ENCODE measurements around the gene BCAP29. TPM values are rescaled to one million over a fixed set of nuclear protein-coding genes. Genes with fewer than 3 reads are reported as not detected.
"Not testable (repeated sequence)": the region's sequence is repeated elsewhere in the genome, so short reads cannot be mapped to it uniquely, and the experiment has no call there.

The BCAP29 gene
- polyA plus RNA-seq, 1 of the 3 experiments (the other 2 are of a cell fraction) = 29.2 TPM

DNA sequence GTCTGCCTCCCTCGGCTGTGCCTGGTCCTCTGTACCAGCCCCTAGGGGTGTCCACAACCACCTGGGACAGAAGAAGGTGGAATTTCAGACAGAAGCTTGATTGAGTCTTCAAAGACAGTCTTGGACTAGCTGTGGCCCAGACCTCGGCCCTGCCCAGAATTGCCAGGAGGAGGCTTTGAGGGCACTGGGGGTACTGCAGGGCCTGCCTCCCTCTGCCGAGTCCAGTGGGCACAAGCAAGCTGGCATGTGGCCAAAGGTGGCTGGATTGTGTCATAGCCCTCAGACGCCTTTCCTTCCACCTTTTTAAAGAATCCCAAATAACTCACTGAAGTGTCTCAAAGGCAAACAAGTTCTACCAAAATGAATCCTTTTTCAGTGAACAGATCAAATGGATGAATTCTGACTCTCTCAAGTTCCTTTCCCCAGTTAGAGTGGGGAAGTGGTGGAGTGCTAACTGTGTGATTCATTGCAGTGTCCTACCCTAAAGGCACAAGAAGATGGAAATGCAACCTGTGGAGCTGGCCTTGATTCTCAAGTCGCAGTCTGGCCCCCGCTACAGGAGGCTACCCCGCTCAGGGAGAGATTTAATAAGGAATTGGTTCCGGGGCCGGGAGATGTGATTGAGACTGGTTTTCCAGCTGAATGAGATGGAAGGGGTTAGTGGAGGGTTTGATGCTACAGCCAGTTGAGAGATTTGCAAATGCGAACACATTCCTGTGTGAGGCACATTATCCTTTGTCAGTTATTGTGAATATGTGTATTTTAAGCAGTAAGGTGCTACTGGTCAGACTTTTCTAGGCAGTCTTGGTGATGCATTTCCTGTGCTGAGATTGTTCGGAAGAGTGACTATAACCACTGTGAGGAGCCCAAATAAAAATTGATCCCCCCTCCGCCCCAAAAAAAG is 51.8 kb downstream of the BCAP29 start (continued):
- TF ChIP-seq, protein P1, sequence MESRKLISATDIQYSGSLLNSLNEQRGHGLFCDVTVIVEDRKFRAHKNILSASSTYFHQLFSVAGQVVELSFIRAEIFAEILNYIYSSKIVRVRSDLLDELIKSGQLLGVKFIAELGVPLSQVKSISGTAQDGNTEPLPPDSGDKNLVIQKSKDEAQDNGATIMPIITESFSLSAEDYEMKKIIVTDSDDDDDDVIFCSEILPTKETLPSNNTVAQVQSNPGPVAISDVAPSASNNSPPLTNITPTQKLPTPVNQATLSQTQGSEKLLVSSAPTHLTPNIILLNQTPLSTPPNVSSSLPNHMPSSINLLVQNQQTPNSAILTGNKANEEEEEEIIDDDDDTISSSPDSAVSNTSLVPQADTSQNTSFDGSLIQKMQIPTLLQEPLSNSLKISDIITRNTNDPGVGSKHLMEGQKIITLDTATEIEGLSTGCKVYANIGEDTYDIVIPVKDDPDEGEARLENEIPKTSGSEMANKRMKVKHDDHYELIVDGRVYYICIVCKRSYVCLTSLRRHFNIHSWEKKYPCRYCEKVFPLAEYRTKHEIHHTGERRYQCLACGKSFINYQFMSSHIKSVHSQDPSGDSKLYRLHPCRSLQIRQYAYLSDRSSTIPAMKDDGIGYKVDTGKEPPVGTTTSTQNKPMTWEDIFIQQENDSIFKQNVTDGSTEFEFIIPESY (IDR thresholded peaks at IDR 0.05; ENCODE audit: borderline replicate concordance, low read depth) = no peak
- no peak for TF ChIP-seq YY1 (IDR thresholded peaks at IDR 0.05; ENCODE audit: low read depth)
- no peak for TF ChIP-seq RFX5 (IDR thresholded peaks at IDR 0.05; ENCODE audit: low read length)
- no peak for TF ChIP-seq NFIC (IDR thresholded peaks at IDR 0.05; ENCODE audit: borderline replicate concordance)

DNA sequence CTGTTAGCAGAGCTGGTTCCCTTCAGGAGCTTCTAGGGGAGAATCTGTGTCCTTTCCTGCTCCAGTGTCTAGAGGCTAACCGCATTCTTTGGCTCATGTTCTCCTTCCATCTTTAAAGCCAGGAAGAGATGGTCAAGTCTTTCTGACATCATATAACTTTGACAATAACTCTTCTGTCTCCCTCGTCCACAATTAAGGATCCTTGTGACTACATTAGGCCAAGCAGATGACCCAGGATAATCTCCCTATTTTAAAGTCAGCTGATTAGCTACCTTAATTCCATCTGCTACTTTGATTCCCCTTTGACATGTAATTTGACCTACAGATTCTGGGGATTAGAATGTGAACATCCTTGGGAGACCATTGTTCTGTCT is 52.4 kb downstream of the BCAP29 start:
- Histone ChIP-seq H3K9ac (no peak overlapping the region), H3K4me2 (no peak overlapping the region), H3K4me3 (ENCODE audit: low read depth in 2 of 2, low read length in 1 of 2) (no peak overlapping the region), H3K9me2 (no peaks in the 10 kb centered on the region), H2AFZ (ENCODE audit: low read depth) (no peak overlapping the region), H3K79me2 (ENCODE audit: insufficient read depth) (no peaks in the 10 kb centered on the region), H3K27me3 (ENCODE audit: insufficient read depth) (no peaks in the 10 kb centered on the region), H3K4me1 (ENCODE audit: control insufficient read depth in 1 of 2, insufficient read depth in 2 of 2, low read depth in 1 of 2, low read length in 1 of 2) (peaks cover 0 to 5% of the 10 kb centered on the region in 2 experiments; a peak in 1 of 4 replicates), H3K36me3 (replicated peaks in 1 of 2; ENCODE audit: control insufficient read depth in 1 of 2, insufficient read depth in 2 of 2, low read length in 1 of 2) (no peaks in the 10 kb centered on the region), H3K27ac (ENCODE audit: low read depth in 2 of 2, low read length in 1 of 2) (no peak overlapping the region), H3F3A (replicated peaks; ENCODE audit: insufficient read depth) (no peaks in the 10 kb centered on the region), H3K9me3 (no peaks in the 10 kb centered on the region), H4K20me1 (ENCODE audit: insufficient read depth) (no peaks in the 10 kb centered on the region)
- CTCF ChIA-PET = interaction anchor here (1.8 kb wide), 1 partner anchor 13 kb away, joined by 7 read pairs; no protein-coding TSS in a partner anchor
- POLR2A ChIA-PET = no interaction called here
- TF ChIP-seq, protein P2, sequence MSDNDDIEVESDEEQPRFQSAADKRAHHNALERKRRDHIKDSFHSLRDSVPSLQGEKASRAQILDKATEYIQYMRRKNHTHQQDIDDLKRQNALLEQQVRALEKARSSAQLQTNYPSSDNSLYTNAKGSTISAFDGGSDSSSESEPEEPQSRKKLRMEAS (IDR thresholded peaks at IDR 0.05; ENCODE audit: low read depth) = no peak
- TF ChIP-seq RAD21 (IDR thresholded peaks at IDR 0.05; ENCODE audit: low read length) = no peak
- 98% methylated on average over 2 of the region's 2 CpGs for WGBS (ENCODE audit: low lambda C conversion rate)
- DNase-seq = no peak

DNA sequence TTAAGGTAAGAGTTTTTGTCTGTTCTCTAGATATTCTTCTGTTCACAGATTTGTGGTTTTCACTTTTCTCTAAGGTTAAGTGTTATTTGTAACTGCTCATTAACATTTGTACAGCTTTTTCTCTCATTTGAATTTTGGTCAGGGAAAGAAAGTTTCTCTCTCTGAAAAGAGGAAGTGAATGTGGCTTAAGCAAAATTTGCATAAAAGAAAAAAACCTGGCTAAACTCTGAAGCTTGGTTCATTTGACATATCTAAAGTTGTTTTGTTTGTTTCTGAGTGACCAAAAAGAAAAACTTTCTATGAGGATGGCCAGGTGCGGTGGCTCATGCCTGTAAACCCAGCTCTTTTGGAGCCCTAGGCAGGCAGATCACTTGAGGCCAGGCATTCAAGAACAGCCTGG is 58.5 kb downstream of the BCAP29 start:
- POLR2A ChIA-PET = no interaction called here
- 88% methylated on average over 1 of the region's 1 CpG for WGBS (ENCODE audit: low lambda C conversion rate)

DNA sequence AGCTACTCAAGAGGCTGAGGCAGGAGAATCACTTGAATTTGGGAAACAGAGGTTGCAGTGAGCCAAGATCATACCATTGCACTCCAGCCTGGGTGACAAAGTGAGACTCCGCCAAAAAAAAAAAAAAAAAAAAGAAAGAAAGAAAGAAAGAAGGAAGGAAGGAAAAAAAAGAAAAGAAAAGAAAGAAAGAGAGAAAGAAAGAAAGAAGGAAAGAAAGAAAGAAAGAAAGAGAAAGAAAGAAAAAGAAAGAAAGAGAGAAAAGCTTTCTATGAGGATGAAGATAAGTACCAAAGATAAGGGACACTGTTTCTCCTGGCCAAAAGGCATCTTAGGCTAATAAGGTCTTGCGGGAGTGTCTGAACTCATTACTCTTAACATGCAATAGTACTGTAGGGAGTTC is 59.0 kb downstream of the BCAP29 start:
- POLR2A ChIA-PET = not testable (repeated sequence)
- WGBS (ENCODE audit: low lambda C conversion rate) = 74% methylated on average over 2 of the region's 2 CpGs

More for the DNA sequence above, 58.5 kb downstream of the BCAP29 start:
- Histone ChIP-seq H3K9ac (no peak overlapping the region), H3K4me1 (ENCODE audit: control insufficient read depth in 1 of 2, insufficient read depth in 2 of 2, low read depth in 1 of 2, low read length in 1 of 2) (peaks cover 0 to 7% of the 10 kb centered on the region in 2 experiments; a peak in 1 of 4 replicates), H3K27me3 (ENCODE audit: insufficient read depth) (no peaks in the 10 kb centered on the region), H3K9me2 (no peaks in the 10 kb centered on the region), H3F3A (replicated peaks; ENCODE audit: insufficient read depth) (peaks cover 4% of the 10 kb centered on the region), H3K4me2 (no peak overlapping the region), H2AFZ (ENCODE audit: low read depth) (no peak overlapping the region), H3K79me2 (ENCODE audit: insufficient read depth) (no peaks in the 10 kb centered on the region), H3K4me3 (ENCODE audit: low read depth in 2 of 2, low read length in 1 of 2) (no peak overlapping the region), H3K9me3 (no peaks in the 10 kb centered on the region), H3K36me3 (replicated peaks in 1 of 2; ENCODE audit: control insufficient read depth in 1 of 2, insufficient read depth in 2 of 2, low read length in 1 of 2) (no peaks in the 10 kb centered on the region), H4K20me1 (ENCODE audit: insufficient read depth) (no peaks in the 10 kb centered on the region), H3K27ac (ENCODE audit: low read depth in 2 of 2, low read length in 1 of 2) (no peak overlapping the region)
- CTCF ChIA-PET = no interaction called here
- TF ChIP-seq SMC3 (IDR thresholded peaks at IDR 0.05; ENCODE audit: low read depth, low read length) (no peak), TAF1 (IDR thresholded peaks at IDR 0.05; ENCODE audit: borderline replicate concordance, low read depth, low read length) (no peak), CHD2 (IDR thresholded peaks at IDR 0.05; ENCODE audit: low read length, partially characterized antibody) (no peak), MEF2A (IDR thresholded peaks at IDR 0.05; ENCODE audit: borderline replicate concordance, low read depth) (no peak), MXI1 (IDR thresholded peaks at IDR 0.05; ENCODE audit: low read depth, low read length) (no peak)
- TF ChIP-seq, protein P3, sequence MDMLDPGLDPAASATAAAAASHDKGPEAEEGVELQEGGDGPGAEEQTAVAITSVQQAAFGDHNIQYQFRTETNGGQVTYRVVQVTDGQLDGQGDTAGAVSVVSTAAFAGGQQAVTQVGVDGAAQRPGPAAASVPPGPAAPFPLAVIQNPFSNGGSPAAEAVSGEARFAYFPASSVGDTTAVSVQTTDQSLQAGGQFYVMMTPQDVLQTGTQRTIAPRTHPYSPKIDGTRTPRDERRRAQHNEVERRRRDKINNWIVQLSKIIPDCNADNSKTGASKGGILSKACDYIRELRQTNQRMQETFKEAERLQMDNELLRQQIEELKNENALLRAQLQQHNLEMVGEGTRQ (IDR thresholded peaks at IDR 0.05; ENCODE audit: borderline replicate concordance, low read depth, low read length) = no peak
- DNase-seq = no peak

More for the DNA sequence above, 59.0 kb downstream of the BCAP29 start:
- peaks cover 0 to 12% of the 10 kb centered on the region in 2 experiments; a peak in 1 of 4 replicates for H3K4me1 ChIP-seq (ENCODE audit: control insufficient read depth in 1 of 2, insufficient read depth in 2 of 2, low read depth in 1 of 2, low read length in 1 of 2)
- H3F3A ChIP-seq (replicated peaks; ENCODE audit: insufficient read depth); H3K4me3 ChIP-seq (ENCODE audit: low read depth in 2 of 2, low read length in 1 of 2); H3K4me2 ChIP-seq; H4K20me1 ChIP-seq (ENCODE audit: insufficient read depth); DNase-seq; H3K9ac ChIP-seq; H2AFZ ChIP-seq (ENCODE audit: low read depth); H3K27me3 ChIP-seq (ENCODE audit: insufficient read depth); H3K36me3 ChIP-seq (replicated peaks in 1 of 2; ENCODE audit: control insufficient read depth in 1 of 2, insufficient read depth in 2 of 2, low read length in 1 of 2); H3K9me2 ChIP-seq; H3K9me3 ChIP-seq; CTCF ChIA-PET; H3K79me2 ChIP-seq (ENCODE audit: insufficient read depth); H3K27ac ChIP-seq (ENCODE audit: low read depth in 2 of 2, low read length in 1 of 2): not testable (repeated sequence)
